Purkinje cell (primary cell): ENCODE measurements around the gene RHOBTB3. TPM values are rescaled to one million over a fixed set of nuclear protein-coding genes. Genes with fewer than 3 reads are reported as not detected.

Experiments used
- polyA plus RNA-seq: library from polyadenylated mRNA; unstranded; fragments of >200 nt; fragmentation: Nextera tagmentation; gene quantifications from 2 replicates; pipeline ENCODE4 v1.2.1, GENCODE V29; 2014

The RHOBTB3 gene, protein sequence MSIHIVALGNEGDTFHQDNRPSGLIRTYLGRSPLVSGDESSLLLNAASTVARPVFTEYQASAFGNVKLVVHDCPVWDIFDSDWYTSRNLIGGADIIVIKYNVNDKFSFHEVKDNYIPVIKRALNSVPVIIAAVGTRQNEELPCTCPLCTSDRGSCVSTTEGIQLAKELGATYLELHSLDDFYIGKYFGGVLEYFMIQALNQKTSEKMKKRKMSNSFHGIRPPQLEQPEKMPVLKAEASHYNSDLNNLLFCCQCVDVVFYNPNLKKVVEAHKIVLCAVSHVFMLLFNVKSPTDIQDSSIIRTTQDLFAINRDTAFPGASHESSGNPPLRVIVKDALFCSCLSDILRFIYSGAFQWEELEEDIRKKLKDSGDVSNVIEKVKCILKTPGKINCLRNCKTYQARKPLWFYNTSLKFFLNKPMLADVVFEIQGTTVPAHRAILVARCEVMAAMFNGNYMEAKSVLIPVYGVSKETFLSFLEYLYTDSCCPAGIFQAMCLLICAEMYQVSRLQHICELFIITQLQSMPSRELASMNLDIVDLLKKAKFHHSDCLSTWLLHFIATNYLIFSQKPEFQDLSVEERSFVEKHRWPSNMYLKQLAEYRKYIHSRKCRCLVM
- polyA plus RNA-seq, result 20.4 and 27.7 TPM in 2 replicates

GRCh38 chr5:95730730-95731570 is at the start of gene RHOBTB3:
Gene RHOBTB3, plus strand, starts transcription at chr5:95731336. Its CDS starts 347 bp downstream, at chr5:95731683.

DNA sequence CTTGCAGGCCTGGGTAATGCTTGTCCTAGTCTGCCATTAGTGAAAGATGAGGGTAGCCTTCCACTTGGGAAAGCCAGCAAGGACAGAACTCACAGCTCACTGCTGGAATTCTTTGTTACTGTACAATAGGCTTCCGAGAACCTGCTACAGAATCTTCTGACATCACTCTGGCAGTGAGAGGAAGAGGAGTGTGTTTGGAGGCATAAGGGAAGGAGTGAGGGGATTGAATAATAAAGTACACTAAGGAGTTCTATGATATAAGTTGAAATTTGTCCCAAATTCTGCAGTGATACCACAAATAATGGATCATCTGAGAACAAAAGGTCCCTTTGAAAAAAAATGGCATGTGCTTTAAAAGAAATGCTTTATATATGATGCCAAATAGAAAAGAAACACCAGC is 48.2 kb upstream of the RHOBTB3 start, which contains the start of gene SPATA9:
Gene SPATA9, minus strand, starts transcription at position 101 of the 400 bp plus-strand sequence. CDS start 137 bp downstream, outside the sequence.

GRCh38 chr5:95822542-95823181 is 91.5 kb downstream of the RHOBTB3 start, which contains the start of gene GLRX:
Gene GLRX, minus strand, starts transcription at chr5:95822726. Its CDS starts 64 bp downstream, at chr5:95822662.

Other genes with a start within 250 kb of the RHOBTB3 start
- 127 and 189 TPM in 2 replicates for gene SKIC3, start 176.4 kb upstream of the RHOBTB3 start, polyA plus RNA-seq
- 23.9 and 26.6 TPM in 2 replicates for gene ARSK, start 176.2 kb upstream of the RHOBTB3 start, polyA plus RNA-seq
- 0.58 TPM in 1 of 2 replicates, not detected in the other for gene GPR150, start 111.2 kb upstream of the RHOBTB3 start, polyA plus RNA-seq
- gene RFESD, start 84.6 kb upstream of the RHOBTB3 start, polyA plus RNA-seq, result 11.6 and 14.8 TPM in 2 replicates
- 0.62 and 3.4 TPM in 2 replicates for gene SPATA9, start 48.3 kb upstream of the RHOBTB3 start, polyA plus RNA-seq
- gene GLRX, start 91.4 kb downstream of the RHOBTB3 start, polyA plus RNA-seq, result 86.6 and 95.8 TPM in 2 replicates
- 55.1 and 60.0 TPM in 2 replicates for gene ELL2, start 230.5 kb downstream of the RHOBTB3 start, polyA plus RNA-seq